ENCODE measurements around the gene ATXN1.

- no peak for TF ChIP-seq EP300 (IDR thresholded peaks at IDR 0.05)
- TF ChIP-seq CTCF (IDR thresholded peaks at IDR 0.05) = no peak
These were observed 287.9 kb downstream of the ATXN1 start for GRCh38 chr6:16473184-16473907.

Measured in gastroesophageal sphincter (tissue), 3 donors.